HG03439 (cell line): Measurements from ENCODE around the gene SUCO.

Source experiments
- ATAC-seq: cut with Tn5 transposase; IDR thresholded peaks from one replicate; pipeline ENCODE4 v1.9.1; 2021; ENCODE audit warnings: mild to moderate bottlenecking, moderate library complexity; ENCODE audit not compliant: unreplicated experiment

Gene SUCO

DNA sequence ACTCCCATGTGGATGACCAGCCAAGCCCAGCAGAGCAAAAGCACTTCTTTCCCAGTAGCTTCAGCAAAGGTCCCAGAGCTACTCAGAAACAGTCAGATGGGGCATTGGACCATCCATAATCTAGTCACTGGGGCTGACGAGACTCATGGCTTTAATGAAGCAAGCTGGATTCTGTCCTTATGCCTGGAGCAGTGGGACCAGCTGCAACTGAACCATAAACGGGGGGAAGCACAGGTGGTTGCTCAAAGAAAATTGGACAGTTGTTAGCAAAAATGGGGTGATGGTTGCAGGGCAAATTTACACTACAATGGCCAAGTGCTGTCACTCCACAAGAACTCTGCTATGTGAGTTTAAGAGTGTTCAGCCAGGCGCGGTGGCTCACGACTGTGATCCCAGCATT lies 108.5 kb downstream of the SUCO start:
- no peak for ATAC-seq

DNA sequence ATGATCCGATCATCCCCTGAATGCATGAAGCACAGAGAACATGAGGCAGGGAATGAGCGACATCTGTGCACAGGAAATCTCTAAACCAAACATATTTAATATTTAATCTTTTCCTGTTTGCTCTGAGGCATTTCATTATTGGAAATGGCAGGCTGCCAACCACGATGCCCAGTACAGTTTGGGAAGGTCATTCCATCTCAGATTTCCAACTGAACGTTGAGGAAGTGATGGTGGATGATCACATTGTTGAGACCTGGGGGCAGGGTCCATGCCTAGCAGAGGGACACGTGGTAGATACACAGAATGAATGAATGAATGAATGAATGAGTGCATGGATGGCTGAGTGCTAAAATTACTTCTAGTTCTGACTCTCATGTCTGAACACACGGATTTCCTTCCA lies 110.0 kb downstream of the SUCO start:
- no peak for ATAC-seq

DNA sequence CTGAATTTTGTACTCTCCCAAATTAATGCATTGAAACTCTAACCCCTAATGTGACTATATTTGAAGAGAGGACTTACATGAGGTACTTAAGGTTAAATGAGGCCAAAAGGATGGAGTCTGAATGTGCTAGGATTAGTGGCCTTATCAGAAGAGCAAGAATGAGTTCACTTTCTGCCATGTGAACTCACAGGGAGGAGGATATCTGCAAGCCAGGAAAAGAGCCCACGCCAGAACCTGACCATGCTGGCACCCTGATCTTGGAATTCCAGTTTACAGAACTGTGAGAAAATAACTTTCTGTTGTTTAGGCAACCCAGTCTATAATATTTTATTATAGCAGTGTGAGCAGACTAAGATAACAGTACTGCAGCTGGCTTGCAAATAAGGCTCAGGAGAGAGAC lies 113.7 kb downstream of the SUCO start:
- ATAC-seq, result no peak

DNA sequence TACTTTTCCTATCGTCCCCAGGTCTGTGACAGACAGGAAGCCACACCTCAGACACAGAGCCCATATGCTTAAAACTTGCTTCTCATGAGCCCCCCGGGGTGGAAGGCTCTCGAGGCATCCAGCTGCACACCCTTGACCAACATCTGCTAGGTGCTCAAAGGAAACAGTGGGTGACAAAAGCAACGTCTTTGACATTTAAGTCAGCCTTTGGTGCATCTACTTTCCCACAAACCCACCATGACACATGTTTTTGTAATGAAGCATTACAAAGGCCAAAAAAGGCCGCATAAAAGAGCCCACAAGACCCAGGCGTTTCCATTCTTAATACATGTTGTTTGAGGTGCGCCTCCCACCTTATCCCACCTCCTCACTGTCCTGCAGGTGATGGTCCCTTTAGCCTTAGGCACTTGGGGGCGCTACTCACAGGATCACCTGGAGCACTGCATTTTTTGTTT lies 114.2 kb downstream of the SUCO start:
- no peak for ATAC-seq

DNA sequence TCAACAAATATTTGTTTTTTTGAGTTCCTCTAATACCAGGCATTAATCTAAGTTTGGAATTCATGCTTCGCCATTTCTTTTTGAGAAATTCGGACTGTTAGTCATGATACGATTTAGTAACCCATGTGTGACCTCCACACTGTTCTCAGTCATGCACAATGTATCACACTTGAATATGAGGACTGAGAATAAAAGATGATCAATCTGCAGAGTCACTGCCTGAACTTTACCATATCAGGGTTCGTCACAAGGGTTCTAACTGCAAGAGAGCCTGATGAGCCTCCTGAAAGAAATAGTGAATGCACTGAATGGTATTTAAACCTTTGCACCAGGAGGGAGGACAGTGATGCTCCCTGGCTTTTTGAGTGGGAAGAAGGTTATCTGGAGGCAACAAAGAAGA lies 115.0 kb downstream of the SUCO start:
- ATAC-seq, result no peak

DNA sequence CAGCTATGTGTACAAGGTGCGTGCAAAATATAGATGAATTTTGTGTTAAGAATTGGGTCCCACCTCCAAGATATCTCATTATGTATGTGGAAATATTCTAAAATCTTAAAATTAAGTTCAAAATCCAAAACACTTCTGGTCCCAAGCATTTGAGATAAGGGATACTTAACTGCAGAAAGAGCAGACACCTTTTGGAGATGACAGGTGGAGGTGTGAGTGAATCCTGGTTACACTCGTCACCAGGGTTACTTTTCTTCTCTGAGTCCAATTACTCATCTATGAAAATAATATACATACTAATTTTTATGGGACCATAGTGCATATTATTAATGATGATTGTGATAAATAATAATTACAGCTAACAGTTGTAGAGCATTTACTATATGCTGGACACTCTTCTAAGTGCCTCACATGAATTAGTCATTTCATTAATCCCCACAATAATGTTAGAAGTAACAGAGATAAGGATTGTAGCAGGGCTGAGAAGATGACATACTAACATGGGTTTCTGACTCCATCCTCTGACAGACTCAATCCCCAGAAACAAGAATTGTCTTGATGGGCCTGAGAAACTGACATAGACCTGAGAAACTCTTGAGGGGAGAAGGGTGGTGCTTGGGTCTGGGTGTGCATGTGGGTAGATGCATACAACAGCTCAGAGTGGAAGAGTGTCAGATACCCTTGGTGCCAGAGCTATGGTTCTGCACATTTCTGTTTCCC lies 117.7 kb downstream of the SUCO start:
- ATAC-seq, result no peak

DNA sequence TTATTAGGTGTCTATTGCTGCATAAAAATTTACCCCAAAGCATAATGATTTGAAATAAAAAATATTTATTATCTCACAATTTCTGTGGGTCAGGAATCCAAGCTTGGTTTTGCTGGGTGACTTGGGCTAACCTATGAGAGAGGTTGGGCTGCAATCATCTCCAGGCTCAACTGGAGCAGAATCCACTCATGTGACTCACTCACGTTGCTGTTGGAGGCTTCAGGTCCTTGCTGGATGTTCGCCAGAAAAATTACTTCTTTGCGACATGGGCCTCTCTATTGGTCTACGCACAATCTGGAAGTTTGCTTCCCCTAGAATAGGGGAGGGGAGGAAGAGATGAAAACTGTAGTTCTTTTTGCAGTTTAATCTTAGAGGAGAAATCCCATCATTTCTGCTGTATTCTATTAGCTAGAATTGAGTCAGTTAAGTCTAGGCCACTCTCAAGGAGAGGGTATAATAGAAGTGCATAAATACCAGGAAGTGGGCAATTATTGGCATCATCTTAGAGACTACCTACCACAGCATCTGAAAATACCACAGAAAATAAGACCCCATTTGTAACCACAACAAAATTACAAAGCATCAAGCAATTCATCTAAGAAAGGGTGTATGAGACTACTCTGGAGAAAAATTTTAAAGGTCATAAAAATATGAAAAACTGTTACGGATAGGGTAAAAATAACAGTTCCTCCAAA lies 120.2 kb downstream of the SUCO start:
- no peak for ATAC-seq

DNA sequence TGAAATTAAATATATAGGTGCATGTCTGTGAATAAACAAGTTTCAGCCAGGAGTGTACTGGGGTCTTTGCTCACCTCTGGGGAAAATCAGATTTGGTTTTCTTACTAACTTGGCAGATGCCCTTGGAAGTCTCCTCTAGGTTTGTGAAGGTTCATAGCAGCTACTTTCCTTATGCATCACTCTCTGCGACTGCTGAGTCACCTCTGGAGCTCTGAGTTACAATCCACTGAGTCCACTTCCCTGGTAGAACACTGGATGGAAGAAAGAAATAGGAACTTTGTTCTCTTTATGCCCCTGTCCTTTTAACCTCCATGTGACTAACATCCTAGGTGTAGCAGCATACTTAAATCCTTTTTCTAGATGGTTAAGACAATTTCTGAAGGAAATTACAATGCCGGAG lies 121.6 kb downstream of the SUCO start:
- ATAC-seq, result no peak

DNA sequence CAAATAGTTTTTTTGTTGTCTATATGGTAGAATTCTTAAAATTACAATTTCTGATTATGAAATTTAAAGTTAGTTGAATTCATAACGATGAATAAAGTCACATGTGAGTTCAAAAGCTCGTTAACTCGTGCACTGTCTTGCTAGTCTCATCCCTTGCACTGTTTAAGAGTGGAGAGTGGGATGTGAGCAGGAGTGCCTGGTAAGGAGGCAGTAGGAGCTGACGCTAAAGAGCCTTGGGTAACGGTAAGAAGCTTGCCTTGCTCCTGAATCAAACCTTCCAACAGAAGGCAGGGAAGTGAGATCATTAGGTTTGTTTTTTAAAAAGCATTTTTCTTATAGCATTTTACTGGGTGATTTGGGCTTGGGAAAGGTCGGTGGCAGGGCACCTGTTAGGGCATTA lies 123.6 kb downstream of the SUCO start:
- ATAC-seq, result no peak

DNA sequence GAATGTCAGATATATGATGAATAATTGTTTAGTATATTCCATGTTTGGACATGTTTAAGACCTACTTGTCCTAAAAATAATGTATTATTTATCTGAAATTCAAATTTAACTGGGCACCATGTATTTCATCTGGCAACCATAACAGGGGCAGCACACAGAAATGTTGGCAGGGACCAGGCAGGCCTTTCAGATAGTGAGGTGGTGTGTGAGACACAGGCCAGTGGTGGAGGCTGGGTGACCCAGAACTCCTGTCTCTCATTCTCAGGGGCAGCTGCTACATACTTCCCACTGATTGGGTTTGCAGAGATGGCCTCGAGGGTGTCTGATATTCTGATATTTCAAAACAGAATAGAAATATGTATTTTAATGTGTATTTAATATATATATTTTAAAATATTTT lies 124.6 kb downstream of the SUCO start:
- no peak for ATAC-seq

DNA sequence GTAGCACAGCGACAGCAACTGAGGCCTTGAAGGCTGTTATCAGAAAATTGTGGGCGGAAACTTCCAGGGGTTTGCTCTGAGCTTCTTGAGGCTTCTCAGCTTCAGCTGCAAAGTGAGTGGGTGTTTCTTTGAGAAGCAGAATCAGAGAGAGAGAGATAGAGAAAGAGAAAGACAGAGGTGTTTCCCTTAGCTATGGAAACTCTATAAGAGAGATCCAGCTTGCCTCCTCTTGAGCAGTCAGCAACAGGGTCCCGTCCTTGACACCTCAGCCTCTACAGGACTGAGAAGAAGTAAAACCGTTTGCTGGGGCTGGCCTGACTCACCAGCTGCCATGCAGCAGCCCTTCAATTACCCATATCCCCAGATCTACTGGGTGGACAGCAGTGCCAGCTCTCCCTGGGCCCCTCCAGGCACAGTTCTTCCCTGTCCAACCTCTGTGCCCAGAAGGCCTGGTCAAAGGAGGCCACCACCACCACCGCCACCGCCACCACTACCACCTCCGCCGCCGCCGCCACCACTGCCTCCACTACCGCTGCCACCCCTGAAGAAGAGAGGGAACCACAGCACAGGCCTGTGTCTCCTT lies 126.0 kb downstream of the SUCO start, which contains the start of gene FASLG:
Gene FASLG (plus strand): TSS at position 233 of the 583 bp plus-strand sequence. CDS start 99 bp downstream, at position 332.
- no peak for ATAC-seq

DNA sequence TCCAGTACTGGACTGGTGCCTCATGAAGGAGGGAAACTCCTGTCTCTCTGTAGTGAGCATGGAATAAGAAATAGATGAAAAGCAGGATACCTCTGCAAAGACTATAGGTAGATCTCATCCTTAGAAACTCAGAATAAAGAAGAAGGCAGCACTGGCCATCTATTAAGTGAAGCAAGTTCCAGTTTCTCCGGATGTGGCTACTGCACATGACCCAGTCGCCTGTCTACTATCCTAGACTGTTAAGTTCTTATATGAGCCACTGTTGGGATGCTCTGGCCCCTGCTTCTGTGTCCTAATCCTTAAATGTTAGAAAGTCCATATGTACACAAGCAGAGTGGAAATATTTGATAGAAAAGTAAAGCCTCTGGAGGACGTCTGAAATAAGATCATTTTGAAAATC lies 128.2 kb downstream of the SUCO start:
- ATAC-seq, result no peak
